HepG2 (cell line): ENCODE measurements around the gene DHX8. TPM values are rescaled to one million over a fixed set of nuclear protein-coding genes. Genes with fewer than 3 reads are reported as not detected.

Experiments used
- AHR ChIP-seq: IDR thresholded peaks from 2 replicates; pipeline ENCODE4 v1.6.1; 2018; ENCODE audit warnings: missing genetic modification reagents, missing compliant biosample characterization
- ATAD3A ChIP-seq: sonication (generic); formaldehyde crosslinking; IDR thresholded peaks from 2 replicates; pipeline ENCODE4 v1.4.0; 2020; ENCODE audit warnings: missing genetic modification reagents
- ESRRA ChIP-seq: sonication (generic); formaldehyde crosslinking; IDR thresholded peaks from 2 replicates; pipeline ENCODE4 v1.5.1; 2020; ENCODE audit warnings: mild to moderate bottlenecking, low read depth, missing genetic modification reagents
- ETV6 ChIP-seq: sonication (generic); formaldehyde crosslinking; conservative IDR thresholded peaks from 2 replicates; pipeline ENCODE4 v1.4.0; 2020; ENCODE audit warnings: missing genetic modification reagents
- HDAC2 ChIP-seq: sonication (generic); formaldehyde crosslinking; IDR thresholded peaks from 2 replicates; pipeline ENCODE4 v1.4.0; 2020; ENCODE audit warnings: missing genetic modification reagents
- RXRB ChIP-seq: IDR thresholded peaks from 2 replicates; pipeline ENCODE4 v1.6.1; 2016; ENCODE audit warnings: borderline replicate concordance, missing genetic modification reagents, missing compliant biosample characterization
- SP5 ChIP-seq: IDR thresholded peaks from 2 replicates; pipeline ENCODE4 v1.6.1; 2016; ENCODE audit warnings: low read depth, borderline replicate concordance
- SRY ChIP-seq: sonication (generic); formaldehyde crosslinking; IDR thresholded peaks from 2 replicates; pipeline ENCODE4 v1.8.0; 2022; ENCODE audit warnings: mild to moderate bottlenecking, missing genetic modification reagents
- ZBTB38 ChIP-seq: sonication (generic); formaldehyde crosslinking; IDR thresholded peaks from 2 replicates; pipeline ENCODE4 v1.5.1; 2020; ENCODE audit warnings: mild to moderate bottlenecking, missing genetic modification reagents
- ZZZ3 ChIP-seq: sonication (generic); formaldehyde crosslinking; IDR thresholded peaks from 2 replicates; pipeline ENCODE4 v1.4.0; 2020; ENCODE audit warnings: missing genetic modification reagents, mild to moderate bottlenecking, borderline replicate concordance
- polyA plus RNA-seq, 8 experiments: library from polyadenylated mRNA; depleted of rRNA in 3 of 8; stranded (reverse) in 7 of 8; unstranded in 1 of 8; fragments of >200 nt; fragmentation: Illumina TruSeq in 4 of 8; extraction: Trizol in 4 of 8; gene quantifications; 2 replicates each; pipeline versions ENCODE4 v1.2.1 to v1.2.3, GENCODE V29; 2011 to 2016; ENCODE audit warnings: low read depth in 4 of 8, missing spikeins in 1 of 8, mixed read lengths in 1 of 8; ENCODE audit not compliant: insufficient read depth in 1 of 8
- total RNA-seq, 5 experiments: library from RNA; depleted of rRNA; stranded (reverse); fragments of >200 nt; fragmentation: Illumina TruSeq; extraction: Trizol; gene quantifications; 2 replicates each; pipeline ENCODE4 v1.2.3, GENCODE V29; 2016; ENCODE audit warnings: low read depth in 1 of 5
- TF ChIP-seq, protein P1 (sequence below): sonication (generic); formaldehyde crosslinking; IDR thresholded peaks from 2 replicates; pipeline ENCODE4 v1.8.1; 2023; ENCODE audit warnings: mild to moderate bottlenecking, missing genetic modification reagents, borderline replicate concordance
- TF ChIP-seq, protein P2 (sequence below): sonication (generic); formaldehyde crosslinking; IDR thresholded peaks from 2 replicates; pipeline ENCODE4 v1.5.0; 2020; ENCODE audit warnings: mild to moderate bottlenecking, missing genetic modification reagents
- TF ChIP-seq, protein P3 (sequence below): IDR thresholded peaks from 2 replicates; pipeline ENCODE4 v1.6.1; 2016; ENCODE audit warnings: low read depth, missing genetic modification reagents, missing compliant biosample characterization
- TF ChIP-seq, protein P4 (sequence below): sonication (generic); formaldehyde crosslinking; IDR thresholded peaks from 2 replicates; pipeline ENCODE4 v1.4.0; 2020; ENCODE audit warnings: missing genetic modification reagents, borderline replicate concordance
- TF ChIP-seq, protein P5 (sequence below): sonication (generic); formaldehyde crosslinking; IDR thresholded peaks from 2 replicates; pipeline ENCODE4 v1.5.0; 2020; ENCODE audit warnings: missing genetic modification reagents

DHX8 gene
- total and polyA plus RNA-seq, 2 of the 13 experiments (the other 11 are each of a cell fraction or from before 2014, with no cell fraction given), result 24.8 to 48.9 TPM

DNA sequence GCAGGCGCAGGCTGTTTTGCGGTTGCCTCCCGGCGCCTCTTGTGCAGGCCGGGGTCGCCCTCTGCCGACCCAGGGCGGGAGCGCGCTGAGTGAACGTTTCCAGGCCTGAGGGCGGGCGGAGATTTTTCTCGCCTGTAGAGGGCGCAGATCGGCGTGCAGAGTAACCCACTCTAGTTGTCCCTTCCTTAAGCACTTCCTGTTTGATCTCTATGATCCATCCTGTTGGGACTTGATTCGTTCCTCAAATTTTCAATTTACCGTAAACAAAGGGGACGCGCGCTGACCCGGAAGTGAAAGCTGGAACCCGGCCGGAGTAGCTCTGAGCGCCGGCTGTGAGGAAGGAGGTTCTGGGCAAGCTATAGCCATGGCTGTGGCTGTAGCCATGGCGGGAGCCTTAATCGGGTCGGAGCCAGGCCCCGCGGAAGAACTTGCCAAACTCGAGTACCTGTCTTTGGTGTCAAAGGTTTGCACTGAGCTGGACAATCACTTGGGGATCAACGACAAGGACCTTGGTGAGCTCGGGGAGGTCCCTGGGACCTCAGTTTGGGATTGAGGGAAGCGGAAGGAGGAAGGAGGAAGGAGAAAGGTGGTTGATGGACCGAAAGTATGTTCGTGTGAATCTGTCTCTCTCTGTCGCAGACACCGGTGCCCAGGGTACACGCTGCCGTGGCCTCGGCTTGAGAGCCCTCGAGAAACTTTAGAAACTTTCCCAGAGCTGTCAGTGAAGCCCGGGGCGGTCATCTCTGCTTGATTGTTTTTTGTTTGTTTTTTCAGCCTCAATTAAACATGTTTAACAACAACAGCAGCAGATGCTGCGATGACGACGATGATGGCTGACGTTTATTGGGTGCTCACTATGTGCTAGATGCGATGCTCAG is at the start of gene DHX8 (continued):
- TF ChIP-seq, protein P1, sequence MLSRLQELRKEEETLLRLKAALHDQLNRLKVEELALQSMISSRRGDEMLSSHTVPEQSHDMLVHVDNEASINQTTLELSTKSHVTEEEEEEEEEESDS, result peak; percentile 97
- TF ChIP-seq, protein P2, sequence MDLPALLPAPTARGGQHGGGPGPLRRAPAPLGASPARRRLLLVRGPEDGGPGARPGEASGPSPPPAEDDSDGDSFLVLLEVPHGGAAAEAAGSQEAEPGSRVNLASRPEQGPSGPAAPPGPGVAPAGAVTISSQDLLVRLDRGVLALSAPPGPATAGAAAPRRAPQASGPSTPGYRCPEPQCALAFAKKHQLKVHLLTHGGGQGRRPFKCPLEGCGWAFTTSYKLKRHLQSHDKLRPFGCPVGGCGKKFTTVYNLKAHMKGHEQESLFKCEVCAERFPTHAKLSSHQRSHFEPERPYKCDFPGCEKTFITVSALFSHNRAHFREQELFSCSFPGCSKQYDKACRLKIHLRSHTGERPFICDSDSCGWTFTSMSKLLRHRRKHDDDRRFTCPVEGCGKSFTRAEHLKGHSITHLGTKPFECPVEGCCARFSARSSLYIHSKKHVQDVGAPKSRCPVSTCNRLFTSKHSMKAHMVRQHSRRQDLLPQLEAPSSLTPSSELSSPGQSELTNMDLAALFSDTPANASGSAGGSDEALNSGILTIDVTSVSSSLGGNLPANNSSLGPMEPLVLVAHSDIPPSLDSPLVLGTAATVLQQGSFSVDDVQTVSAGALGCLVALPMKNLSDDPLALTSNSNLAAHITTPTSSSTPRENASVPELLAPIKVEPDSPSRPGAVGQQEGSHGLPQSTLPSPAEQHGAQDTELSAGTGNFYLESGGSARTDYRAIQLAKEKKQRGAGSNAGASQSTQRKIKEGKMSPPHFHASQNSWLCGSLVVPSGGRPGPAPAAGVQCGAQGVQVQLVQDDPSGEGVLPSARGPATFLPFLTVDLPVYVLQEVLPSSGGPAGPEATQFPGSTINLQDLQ (CRISPR knock-in tag), result peak; percentile 73; the same call in 1 of the 2 replicates
- TF ChIP-seq ESRRA (CRISPR knock-in tag) (no peak; the same call in none of the 2 replicates), ZBTB38 (CRISPR knock-in tag) (peak; percentile 96), RXRB (CRISPR knock-in tag) (peak; percentile 91), ETV6 (CRISPR knock-in tag) (no peak; the same call in none of the 2 replicates), ZZZ3 (CRISPR knock-in tag) (peak; percentile 97), SRY (CRISPR knock-in tag) (peak; percentile 68), ATAD3A (CRISPR knock-in tag) (no peak), AHR (peak; percentile 75; the same call in 1 of the 2 replicates), HDAC2 (CRISPR knock-in tag) (peak; percentile 94), SP5 (CRISPR knock-in tag) (peak; percentile 31; the same call in 1 of the 2 replicates)
- TF ChIP-seq, protein P3, sequence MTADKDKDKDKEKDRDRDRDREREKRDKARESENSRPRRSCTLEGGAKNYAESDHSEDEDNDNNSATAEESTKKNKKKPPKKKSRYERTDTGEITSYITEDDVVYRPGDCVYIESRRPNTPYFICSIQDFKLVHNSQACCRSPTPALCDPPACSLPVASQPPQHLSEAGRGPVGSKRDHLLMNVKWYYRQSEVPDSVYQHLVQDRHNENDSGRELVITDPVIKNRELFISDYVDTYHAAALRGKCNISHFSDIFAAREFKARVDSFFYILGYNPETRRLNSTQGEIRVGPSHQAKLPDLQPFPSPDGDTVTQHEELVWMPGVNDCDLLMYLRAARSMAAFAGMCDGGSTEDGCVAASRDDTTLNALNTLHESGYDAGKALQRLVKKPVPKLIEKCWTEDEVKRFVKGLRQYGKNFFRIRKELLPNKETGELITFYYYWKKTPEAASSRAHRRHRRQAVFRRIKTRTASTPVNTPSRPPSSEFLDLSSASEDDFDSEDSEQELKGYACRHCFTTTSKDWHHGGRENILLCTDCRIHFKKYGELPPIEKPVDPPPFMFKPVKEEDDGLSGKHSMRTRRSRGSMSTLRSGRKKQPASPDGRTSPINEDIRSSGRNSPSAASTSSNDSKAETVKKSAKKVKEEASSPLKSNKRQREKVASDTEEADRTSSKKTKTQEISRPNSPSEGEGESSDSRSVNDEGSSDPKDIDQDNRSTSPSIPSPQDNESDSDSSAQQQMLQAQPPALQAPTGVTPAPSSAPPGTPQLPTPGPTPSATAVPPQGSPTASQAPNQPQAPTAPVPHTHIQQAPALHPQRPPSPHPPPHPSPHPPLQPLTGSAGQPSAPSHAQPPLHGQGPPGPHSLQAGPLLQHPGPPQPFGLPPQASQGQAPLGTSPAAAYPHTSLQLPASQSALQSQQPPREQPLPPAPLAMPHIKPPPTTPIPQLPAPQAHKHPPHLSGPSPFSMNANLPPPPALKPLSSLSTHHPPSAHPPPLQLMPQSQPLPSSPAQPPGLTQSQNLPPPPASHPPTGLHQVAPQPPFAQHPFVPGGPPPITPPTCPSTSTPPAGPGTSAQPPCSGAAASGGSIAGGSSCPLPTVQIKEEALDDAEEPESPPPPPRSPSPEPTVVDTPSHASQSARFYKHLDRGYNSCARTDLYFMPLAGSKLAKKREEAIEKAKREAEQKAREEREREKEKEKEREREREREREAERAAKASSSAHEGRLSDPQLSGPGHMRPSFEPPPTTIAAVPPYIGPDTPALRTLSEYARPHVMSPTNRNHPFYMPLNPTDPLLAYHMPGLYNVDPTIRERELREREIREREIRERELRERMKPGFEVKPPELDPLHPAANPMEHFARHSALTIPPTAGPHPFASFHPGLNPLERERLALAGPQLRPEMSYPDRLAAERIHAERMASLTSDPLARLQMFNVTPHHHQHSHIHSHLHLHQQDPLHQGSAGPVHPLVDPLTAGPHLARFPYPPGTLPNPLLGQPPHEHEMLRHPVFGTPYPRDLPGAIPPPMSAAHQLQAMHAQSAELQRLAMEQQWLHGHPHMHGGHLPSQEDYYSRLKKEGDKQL (CRISPR knock-in tag), result peak; percentile 69; the same call in 1 of the 2 replicates
- TF ChIP-seq, protein P4, sequence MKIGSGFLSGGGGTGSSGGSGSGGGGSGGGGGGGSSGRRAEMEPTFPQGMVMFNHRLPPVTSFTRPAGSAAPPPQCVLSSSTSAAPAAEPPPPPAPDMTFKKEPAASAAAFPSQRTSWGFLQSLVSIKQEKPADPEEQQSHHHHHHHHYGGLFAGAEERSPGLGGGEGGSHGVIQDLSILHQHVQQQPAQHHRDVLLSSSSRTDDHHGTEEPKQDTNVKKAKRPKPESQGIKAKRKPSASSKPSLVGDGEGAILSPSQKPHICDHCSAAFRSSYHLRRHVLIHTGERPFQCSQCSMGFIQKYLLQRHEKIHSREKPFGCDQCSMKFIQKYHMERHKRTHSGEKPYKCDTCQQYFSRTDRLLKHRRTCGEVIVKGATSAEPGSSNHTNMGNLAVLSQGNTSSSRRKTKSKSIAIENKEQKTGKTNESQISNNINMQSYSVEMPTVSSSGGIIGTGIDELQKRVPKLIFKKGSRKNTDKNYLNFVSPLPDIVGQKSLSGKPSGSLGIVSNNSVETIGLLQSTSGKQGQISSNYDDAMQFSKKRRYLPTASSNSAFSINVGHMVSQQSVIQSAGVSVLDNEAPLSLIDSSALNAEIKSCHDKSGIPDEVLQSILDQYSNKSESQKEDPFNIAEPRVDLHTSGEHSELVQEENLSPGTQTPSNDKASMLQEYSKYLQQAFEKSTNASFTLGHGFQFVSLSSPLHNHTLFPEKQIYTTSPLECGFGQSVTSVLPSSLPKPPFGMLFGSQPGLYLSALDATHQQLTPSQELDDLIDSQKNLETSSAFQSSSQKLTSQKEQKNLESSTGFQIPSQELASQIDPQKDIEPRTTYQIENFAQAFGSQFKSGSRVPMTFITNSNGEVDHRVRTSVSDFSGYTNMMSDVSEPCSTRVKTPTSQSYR, result peak; percentile 49; the same call in 1 of the 2 replicates
- TF ChIP-seq, protein P5, sequence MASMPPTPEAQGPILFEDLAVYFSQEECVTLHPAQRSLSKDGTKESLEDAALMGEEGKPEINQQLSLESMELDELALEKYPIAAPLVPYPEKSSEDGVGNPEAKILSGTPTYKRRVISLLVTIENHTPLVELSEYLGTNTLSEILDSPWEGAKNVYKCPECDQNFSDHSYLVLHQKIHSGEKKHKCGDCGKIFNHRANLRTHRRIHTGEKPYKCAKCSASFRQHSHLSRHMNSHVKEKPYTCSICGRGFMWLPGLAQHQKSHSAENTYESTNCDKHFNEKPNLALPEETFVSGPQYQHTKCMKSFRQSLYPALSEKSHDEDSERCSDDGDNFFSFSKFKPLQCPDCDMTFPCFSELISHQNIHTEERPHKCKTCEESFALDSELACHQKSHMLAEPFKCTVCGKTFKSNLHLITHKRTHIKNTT (CRISPR knock-in tag), result 0 out of 2 replicates have a peak, but pooled peaks have one; percentile 73
